ENCODE measurements around the gene XXYLT1.

XXYLT1 gene

GRCh38 chr3:195032955-195033354, 238.0 kb downstream of the XXYLT1 start:
- no peak for DNase-seq (ENCODE audit: low read depth)
- no peak for TF ChIP-seq CTCF (IDR thresholded peaks at IDR 0.05; ENCODE audit: low read depth, low read length, missing control alignments)
- no peak overlapping the region for H3K4me3 ChIP-seq (ENCODE audit: low read depth, low read length)

- TF ChIP-seq CTCF (IDR thresholded peaks at IDR 0.05; ENCODE audit: low read depth, low read length, missing control alignments) = no peak
- DNase-seq (ENCODE audit: low read depth) = no peak
- no peak overlapping the region for H3K4me3 ChIP-seq (ENCODE audit: low read depth, low read length)
Observed at GRCh38 chr3:195032106-195032759, 238.7 kb downstream of the XXYLT1 start.

- TF ChIP-seq CTCF (IDR thresholded peaks at IDR 0.05; ENCODE audit: low read depth, low read length, missing control alignments) = no peak
- no peak for DNase-seq (ENCODE audit: low read depth)
Observed at GRCh38 chr3:195031574-195032003, 239.4 kb downstream of the XXYLT1 start.

GRCh38 chr3:195030791-195031321, 240.1 kb downstream of the XXYLT1 start:
- DNase-seq (ENCODE audit: low read depth) = no peak

More at GRCh38 chr3:195031574-195032003, 239.4 kb downstream of the XXYLT1 start:
- no peak overlapping the region for H3K4me3 ChIP-seq (ENCODE audit: low read depth, low read length)

GRCh38 chr3:195028877-195029606, 241.9 kb downstream of the XXYLT1 start:
- no peak for DNase-seq (ENCODE audit: low read depth)
- no peak for TF ChIP-seq CTCF (IDR thresholded peaks at IDR 0.05; ENCODE audit: low read depth, low read length, missing control alignments)
- no peak overlapping the region for H3K4me3 ChIP-seq (ENCODE audit: low read depth, low read length)

More at GRCh38 chr3:195030791-195031321, 240.1 kb downstream of the XXYLT1 start:
- H3K4me3 ChIP-seq (ENCODE audit: low read depth, low read length) = no peak overlapping the region
- no peak for TF ChIP-seq CTCF (IDR thresholded peaks at IDR 0.05; ENCODE audit: low read depth, low read length, missing control alignments)

GRCh38 chr3:195025884-195026200, 245.1 kb downstream of the XXYLT1 start:
- no peak overlapping the region for H3K4me3 ChIP-seq (ENCODE audit: low read depth, low read length)
- no peak for DNase-seq (ENCODE audit: low read depth)

More at GRCh38 chr3:195025884-195026200, 245.1 kb downstream of the XXYLT1 start:
- no peak for TF ChIP-seq CTCF (IDR thresholded peaks at IDR 0.05; ENCODE audit: low read depth, low read length, missing control alignments)
